ENCODE results near the gene MEI4.

MEI4 gene

DNA sequence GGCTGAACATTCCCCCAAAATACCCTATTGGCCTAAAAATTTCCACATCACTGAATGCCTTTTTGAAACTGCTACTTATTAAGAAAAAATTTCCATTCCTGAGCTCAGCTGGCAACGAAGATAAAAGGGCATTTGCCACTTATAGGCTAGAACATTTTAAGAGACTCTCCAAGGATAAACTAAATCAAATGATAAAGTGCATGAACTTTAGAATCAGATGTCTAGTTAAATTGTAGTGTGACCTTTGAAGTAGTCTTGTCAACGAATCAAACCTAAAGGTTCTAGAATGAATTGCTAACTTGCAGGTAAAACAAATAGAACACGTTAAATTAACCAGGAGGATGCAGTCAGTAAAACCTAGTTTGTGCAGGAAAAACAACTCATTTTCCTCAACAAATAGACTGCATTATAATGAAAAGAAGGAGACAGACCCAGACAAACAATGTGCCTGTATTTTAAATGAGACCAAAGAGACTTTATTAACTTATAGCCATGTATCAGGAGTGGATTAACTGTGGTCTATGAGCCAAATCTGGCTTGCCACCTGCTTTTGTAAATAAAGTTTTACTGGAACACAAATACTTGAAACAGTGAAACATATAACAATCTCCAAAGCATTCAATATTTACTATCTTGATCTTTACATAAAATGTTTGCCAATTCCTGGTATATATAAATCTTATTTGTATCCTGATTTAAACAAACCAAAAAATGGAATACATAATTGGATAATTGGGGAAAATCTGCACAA, 184.4 kb downstream of the MEI4 start:
- TF ChIP-seq, protein P1, sequence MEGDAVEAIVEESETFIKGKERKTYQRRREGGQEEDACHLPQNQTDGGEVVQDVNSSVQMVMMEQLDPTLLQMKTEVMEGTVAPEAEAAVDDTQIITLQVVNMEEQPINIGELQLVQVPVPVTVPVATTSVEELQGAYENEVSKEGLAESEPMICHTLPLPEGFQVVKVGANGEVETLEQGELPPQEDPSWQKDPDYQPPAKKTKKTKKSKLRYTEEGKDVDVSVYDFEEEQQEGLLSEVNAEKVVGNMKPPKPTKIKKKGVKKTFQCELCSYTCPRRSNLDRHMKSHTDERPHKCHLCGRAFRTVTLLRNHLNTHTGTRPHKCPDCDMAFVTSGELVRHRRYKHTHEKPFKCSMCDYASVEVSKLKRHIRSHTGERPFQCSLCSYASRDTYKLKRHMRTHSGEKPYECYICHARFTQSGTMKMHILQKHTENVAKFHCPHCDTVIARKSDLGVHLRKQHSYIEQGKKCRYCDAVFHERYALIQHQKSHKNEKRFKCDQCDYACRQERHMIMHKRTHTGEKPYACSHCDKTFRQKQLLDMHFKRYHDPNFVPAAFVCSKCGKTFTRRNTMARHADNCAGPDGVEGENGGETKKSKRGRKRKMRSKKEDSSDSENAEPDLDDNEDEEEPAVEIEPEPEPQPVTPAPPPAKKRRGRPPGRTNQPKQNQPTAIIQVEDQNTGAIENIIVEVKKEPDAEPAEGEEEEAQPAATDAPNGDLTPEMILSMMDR (IDR thresholded peaks at IDR 0.05; ENCODE audit: low read depth, low read length, missing control alignments), result no peak

DNA sequence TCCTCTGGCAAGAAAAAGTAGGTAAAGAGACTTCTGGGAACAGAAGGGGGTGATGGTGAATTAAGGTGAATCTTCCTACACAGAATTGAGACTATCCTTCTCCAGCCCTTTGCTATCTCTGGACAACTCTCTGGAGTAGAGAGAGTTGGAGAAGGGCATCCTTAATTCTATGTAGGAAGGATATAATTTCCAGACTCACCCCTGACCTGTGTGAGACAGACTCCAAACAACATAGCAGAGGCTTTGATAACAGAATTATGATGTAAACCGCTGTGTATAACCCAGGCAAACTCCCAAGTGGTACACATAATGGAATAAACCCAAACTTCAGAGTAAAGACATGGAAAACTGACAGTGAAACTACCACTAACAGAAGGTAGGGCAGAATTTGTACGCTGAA, 186.5 kb downstream of the MEI4 start:
- Histone ChIP-seq H3K27ac (no peak overlapping the region), H3K4me3 (ENCODE audit: low read depth, low read length) (no peak overlapping the region), H3K36me3 (replicated peaks) (no peaks in the 10 kb centered on the region), H3K27me3 (replicated peaks) (no peaks in the 10 kb centered on the region)
- TF ChIP-seq, protein P1 (IDR thresholded peaks at IDR 0.05; ENCODE audit: low read depth, low read length, missing control alignments), result no peak
- DNase-seq, result no peak
- in situ Hi-C loops (cut with HindIII; ENCODE audit: low pct_ligation_motif_present, low sequenced_read_pairs), result no loop called here

More for the DNA sequence above, 184.4 kb downstream of the MEI4 start:
- H3K36me3 ChIP-seq (replicated peaks), result no peaks in the 10 kb centered on the region
- H3K27ac ChIP-seq, result no peak overlapping the region
- DNase-seq, result no peak
- in situ Hi-C loops (cut with HindIII; ENCODE audit: low pct_ligation_motif_present, low sequenced_read_pairs), result no loop called here
- no peaks in the 10 kb centered on the region for H3K27me3 ChIP-seq (replicated peaks)
- no peak overlapping the region for H3K4me3 ChIP-seq (ENCODE audit: low read depth, low read length)

DNA sequence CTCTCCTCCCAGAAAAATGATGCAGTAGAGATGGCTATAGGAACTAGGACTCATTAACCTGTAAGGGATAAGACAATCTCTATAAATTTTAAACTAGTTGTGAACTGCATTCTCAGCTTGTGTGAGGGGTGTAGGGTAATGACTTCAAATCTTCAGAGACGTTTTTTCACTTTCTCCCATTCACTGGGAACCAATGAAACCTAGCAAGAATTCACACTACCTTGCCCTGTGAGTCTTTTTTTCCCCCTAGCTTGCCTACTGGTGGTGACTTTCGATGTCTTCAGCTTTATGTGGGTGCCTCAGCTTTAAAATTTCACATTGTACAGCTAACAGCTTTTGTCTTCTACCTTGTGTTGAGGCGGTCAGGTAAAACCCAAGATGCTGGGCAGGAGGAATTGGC, 192.0 kb downstream of the MEI4 start:
- in situ Hi-C loops (cut with HindIII; ENCODE audit: low pct_ligation_motif_present, low sequenced_read_pairs), result no loop called here
- no peak overlapping the region for H3K27ac ChIP-seq

DNA sequence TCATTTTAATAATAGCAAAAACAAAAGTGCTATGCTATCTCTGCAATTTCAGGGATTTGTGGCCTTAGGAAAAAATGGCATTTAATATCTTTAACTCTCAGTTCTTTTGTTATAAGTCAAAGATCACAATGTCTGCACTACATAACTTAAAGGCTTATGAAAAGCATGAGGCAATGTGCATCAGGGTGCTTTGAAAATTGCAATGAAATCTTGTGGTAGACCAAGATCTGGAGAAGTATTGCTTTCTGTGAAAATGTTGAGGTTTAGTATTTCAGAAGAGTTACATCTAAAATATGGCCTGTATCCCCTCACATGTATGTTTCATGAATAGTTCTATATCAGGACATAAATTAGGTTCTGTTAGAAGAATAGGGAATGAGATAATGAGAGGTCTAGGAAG, 200.6 kb downstream of the MEI4 start:
- in situ Hi-C loops (cut with HindIII; ENCODE audit: low pct_ligation_motif_present, low sequenced_read_pairs), result no loop called here
- Histone ChIP-seq H3K36me3 (replicated peaks) (no peaks in the 10 kb centered on the region), H3K27me3 (replicated peaks) (no peaks in the 10 kb centered on the region), H3K27ac (no peak overlapping the region), H3K4me3 (ENCODE audit: low read depth, low read length) (no peak overlapping the region)
- DNase-seq, result no peak
- TF ChIP-seq, protein P1 (IDR thresholded peaks at IDR 0.05; ENCODE audit: low read depth, low read length, missing control alignments), result no peak

More for the DNA sequence above, 192.0 kb downstream of the MEI4 start:
- TF ChIP-seq, protein P1 (IDR thresholded peaks at IDR 0.05; ENCODE audit: low read depth, low read length, missing control alignments), result no peak
- no peak for DNase-seq
- Histone ChIP-seq H3K36me3 (replicated peaks) (no peaks in the 10 kb centered on the region), H3K4me3 (ENCODE audit: low read depth, low read length) (no peak overlapping the region), H3K27me3 (replicated peaks) (no peaks in the 10 kb centered on the region)

DNA sequence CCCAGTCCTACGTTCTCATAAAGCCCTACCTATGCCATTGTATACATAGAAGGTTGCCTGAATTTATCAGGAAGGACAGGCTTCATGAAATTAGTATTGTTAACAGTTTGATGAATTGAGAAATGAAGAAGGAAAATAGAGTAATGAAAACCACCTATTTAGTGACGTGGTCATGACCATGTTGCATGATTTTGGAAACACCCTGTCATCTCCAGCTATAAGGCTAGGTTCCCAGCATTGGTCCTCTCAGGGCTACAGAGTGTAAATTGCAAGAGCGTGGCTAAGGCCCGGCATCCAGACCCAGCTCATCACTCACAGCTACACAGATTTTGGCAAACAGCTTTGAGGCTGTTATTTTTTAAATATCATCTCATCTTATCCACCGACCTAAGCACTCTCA, 203.6 kb downstream of the MEI4 start:
- no peak overlapping the region for H3K4me3 ChIP-seq (ENCODE audit: low read depth, low read length)
- in situ Hi-C loops (cut with HindIII; ENCODE audit: low pct_ligation_motif_present, low sequenced_read_pairs), result no loop called here
- no peak for DNase-seq
- TF ChIP-seq, protein P1 (IDR thresholded peaks at IDR 0.05; ENCODE audit: low read depth, low read length, missing control alignments), result no peak
- H3K27ac ChIP-seq, result no peak overlapping the region
- H3K36me3 ChIP-seq (replicated peaks), result no peaks in the 10 kb centered on the region
- no peaks in the 10 kb centered on the region for H3K27me3 ChIP-seq (replicated peaks)

DNA sequence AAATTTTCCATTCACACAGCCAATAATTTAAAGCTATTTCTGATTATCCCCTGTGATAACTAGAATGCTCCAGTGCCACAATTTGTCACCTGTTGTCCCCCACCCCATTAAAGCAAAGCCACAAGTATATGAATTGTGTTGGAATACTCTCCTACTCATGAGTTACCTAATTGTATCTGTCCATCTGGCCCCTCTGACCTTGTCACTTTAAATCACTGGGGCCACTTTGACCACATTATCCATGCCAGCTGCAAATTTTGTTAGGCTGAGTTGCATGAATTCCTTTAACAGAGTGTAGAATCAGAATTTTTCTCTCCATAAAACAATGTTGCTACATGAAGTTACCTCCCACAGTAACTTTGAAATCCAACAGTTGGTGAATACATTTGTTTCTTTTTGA, 204.6 kb downstream of the MEI4 start:
- H3K27me3 ChIP-seq (replicated peaks), result no peaks in the 10 kb centered on the region
- TF ChIP-seq, protein P1 (IDR thresholded peaks at IDR 0.05; ENCODE audit: low read depth, low read length, missing control alignments), result no peak
- in situ Hi-C loops (cut with HindIII; ENCODE audit: low pct_ligation_motif_present, low sequenced_read_pairs), result no loop called here
- no peak for DNase-seq
- H3K36me3 ChIP-seq (replicated peaks), result no peaks in the 10 kb centered on the region
- no peak overlapping the region for H3K27ac ChIP-seq
- H3K4me3 ChIP-seq (ENCODE audit: low read depth, low read length), result no peak overlapping the region

Data from brain microvascular endothelial cell (primary cell).